Measurements from ENCODE around the gene PSORS1C1. TPM values are rescaled to one million over a fixed set of nuclear protein-coding genes. Genes with fewer than 3 reads are reported as not detected.

Gene PSORS1C1
- total RNA-seq, 2 donors from 2014 or later, result 2.2 to 5.6 TPM

GRCh38 chr6:31144296-31144969 is 29.8 kb downstream of the PSORS1C1 start:
- no peaks in the 10 kb centered on the region for H3K27me3 ChIP-seq
- no peaks in the 10 kb centered on the region for H3K36me3 ChIP-seq
- H3K9ac ChIP-seq (ENCODE audit: low read depth in 2 of 2, low read length in 2 of 2), result peak overlapping the region in 1 of 2 donors; percentile 78
- H3K4me3 ChIP-seq, result peak overlapping the region; percentile 14
- peak overlapping the region; percentile 92 for H3K27ac ChIP-seq
- TF ChIP-seq, protein P1, sequence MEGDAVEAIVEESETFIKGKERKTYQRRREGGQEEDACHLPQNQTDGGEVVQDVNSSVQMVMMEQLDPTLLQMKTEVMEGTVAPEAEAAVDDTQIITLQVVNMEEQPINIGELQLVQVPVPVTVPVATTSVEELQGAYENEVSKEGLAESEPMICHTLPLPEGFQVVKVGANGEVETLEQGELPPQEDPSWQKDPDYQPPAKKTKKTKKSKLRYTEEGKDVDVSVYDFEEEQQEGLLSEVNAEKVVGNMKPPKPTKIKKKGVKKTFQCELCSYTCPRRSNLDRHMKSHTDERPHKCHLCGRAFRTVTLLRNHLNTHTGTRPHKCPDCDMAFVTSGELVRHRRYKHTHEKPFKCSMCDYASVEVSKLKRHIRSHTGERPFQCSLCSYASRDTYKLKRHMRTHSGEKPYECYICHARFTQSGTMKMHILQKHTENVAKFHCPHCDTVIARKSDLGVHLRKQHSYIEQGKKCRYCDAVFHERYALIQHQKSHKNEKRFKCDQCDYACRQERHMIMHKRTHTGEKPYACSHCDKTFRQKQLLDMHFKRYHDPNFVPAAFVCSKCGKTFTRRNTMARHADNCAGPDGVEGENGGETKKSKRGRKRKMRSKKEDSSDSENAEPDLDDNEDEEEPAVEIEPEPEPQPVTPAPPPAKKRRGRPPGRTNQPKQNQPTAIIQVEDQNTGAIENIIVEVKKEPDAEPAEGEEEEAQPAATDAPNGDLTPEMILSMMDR (IDR thresholded peaks at IDR 0.05), result no peak
- H3K4me1 ChIP-seq, result no peaks in the 10 kb centered on the region
- DNase-seq, result peak; percentile 86
- intact Hi-C loops (cut with DNase I), result loop anchor here (2.0 kb wide), 1 partner anchor 42 kb away; no protein-coding TSS in a partner anchor
- H3K9me3 ChIP-seq, result no peaks in the 10 kb centered on the region

- Histone ChIP-seq H3K27ac (peak overlapping the region; percentile 92), H3K4me3 (peak overlapping the region; percentile 14), H3K4me1 (no peaks in the 10 kb centered on the region), H3K36me3 (no peaks in the 10 kb centered on the region), H3K27me3 (no peaks in the 10 kb centered on the region), H3K9me3 (no peaks in the 10 kb centered on the region), H3K9ac (ENCODE audit: low read depth in 2 of 2, low read length in 2 of 2) (peak overlapping the region in 1 of 2 donors; percentile 78)
- peak; percentile 79 for DNase-seq
- intact Hi-C loops (cut with DNase I), result loop anchor here (2.0 kb wide), 1 partner anchor 42 kb away; no protein-coding TSS in a partner anchor
- TF ChIP-seq, protein P1 (IDR thresholded peaks at IDR 0.05), result no peak
These were observed 30.4 kb downstream of the PSORS1C1 start for GRCh38 chr6:31144970-31145340.

DNA sequence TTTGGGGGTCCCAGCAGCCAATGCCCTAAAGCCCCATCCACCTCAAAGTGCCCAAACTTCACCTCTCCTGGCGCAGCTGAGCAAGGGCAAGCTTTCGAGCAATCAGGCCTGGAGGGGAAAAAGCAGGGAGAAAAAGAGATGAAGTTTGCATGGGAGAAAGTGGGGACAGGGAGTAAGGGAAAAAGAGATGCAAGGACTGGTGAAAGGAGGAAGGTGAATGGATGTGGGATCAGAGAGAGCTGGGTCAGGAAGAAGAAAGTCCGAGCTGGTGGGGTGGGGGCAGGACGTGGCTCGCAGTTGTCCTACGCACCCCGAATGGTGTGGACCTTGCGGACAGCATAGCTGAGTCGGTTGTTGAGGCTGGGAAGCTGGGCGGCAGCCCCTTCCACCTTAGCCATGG is 30.8 kb downstream of the PSORS1C1 start:
- Histone ChIP-seq H3K36me3 (no peaks in the 10 kb centered on the region), H3K27ac (peak overlapping the region; percentile 92), H3K4me1 (no peaks in the 10 kb centered on the region), H3K9ac (ENCODE audit: low read depth in 2 of 2, low read length in 2 of 2) (peak overlapping the region in 1 of 2 donors; percentile 78), H3K4me3 (no peak overlapping the region), H3K27me3 (no peaks in the 10 kb centered on the region), H3K9me3 (no peaks in the 10 kb centered on the region)
- intact Hi-C loops (cut with DNase I), result loop anchor here (2.0 kb wide), 1 partner anchor 41 kb away; no protein-coding TSS in a partner anchor
- DNase-seq, result no peak
- TF ChIP-seq, protein P1 (IDR thresholded peaks at IDR 0.05), result no peak

DNA sequence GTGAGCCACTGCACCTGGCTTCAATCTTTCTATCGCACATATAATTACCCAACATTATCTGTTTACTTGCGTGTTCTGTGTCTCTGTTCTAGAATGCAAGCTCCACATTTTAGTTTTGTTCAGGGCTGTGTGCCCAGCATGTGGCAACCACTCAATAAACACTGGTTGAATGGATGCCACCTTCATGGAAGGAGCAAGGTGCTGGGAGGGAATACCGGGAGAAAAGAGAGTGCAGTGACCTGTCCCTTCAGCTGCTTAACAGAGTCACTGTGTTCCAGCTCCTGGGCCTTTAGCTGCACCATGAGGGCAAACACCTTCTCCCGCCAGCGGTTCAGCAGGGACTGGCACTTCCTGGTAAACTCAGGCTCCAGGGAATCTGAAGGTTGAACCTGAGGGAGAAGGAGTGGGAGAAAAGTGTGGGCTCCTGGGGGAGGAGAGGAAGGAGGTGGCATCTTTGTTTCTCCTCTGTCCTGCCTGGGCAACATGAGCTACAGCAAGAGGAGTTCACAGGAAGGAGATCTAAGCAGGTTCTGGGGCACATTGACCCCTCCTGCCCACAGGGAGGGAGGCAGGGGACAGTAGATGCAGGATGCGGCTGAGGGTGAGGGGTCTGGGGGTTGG is 35.3 kb downstream of the PSORS1C1 start:
- TF ChIP-seq, protein P1 (IDR thresholded peaks at IDR 0.05), result no peak
- intact Hi-C loops (cut with DNase I), result no loop called here

DNA sequence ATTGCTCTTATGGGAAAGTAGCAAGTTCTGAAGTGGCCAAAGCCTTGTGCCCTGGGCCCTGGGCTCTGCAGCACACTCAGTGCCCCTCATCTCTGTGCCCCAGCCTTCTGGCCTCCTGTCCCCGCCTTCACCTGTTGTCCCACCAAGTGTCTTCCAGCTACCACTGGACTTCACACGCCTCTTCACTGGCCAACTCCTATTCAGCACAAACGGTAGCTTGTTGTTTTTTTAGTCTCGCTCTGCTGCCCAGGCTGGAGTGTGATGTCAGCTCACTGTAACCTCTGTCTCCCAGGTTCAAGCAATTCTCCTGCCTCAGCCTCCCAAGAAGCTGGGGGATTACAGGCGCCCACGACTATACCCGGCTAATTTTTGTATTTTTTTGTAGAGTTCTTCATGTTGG is 38.2 kb downstream of the PSORS1C1 start:
- no peaks in the 10 kb centered on the region for H3K36me3 ChIP-seq
- no peaks in the 10 kb centered on the region for H3K27me3 ChIP-seq
- no peak overlapping the region for H3K4me3 ChIP-seq
- H3K9me3 ChIP-seq, result no peaks in the 10 kb centered on the region
- intact Hi-C loops (cut with DNase I), result no loop called here
- no peak overlapping the region for H3K9ac ChIP-seq (ENCODE audit: low read depth in 2 of 2, low read length in 2 of 2)
- no peak for DNase-seq
- TF ChIP-seq, protein P1 (IDR thresholded peaks at IDR 0.05), result no peak
- no peak overlapping the region for H3K27ac ChIP-seq
- H3K4me1 ChIP-seq, result no peaks in the 10 kb centered on the region

More for the DNA sequence above, 35.3 kb downstream of the PSORS1C1 start:
- H3K9ac ChIP-seq (ENCODE audit: low read depth in 2 of 2, low read length in 2 of 2), result no peak overlapping the region
- no peaks in the 10 kb centered on the region for H3K9me3 ChIP-seq
- H3K27ac ChIP-seq, result no peak overlapping the region
- H3K27me3 ChIP-seq, result no peaks in the 10 kb centered on the region
- no peak for DNase-seq
- H3K4me1 ChIP-seq, result no peaks in the 10 kb centered on the region
- H3K36me3 ChIP-seq, result no peaks in the 10 kb centered on the region
- H3K4me3 ChIP-seq, result no peak overlapping the region
